GM10248 (cell line): ENCODE measurements around the gene COL1A1.

ENCODE experiments used
- CTCF ChIA-PET: fragments of 300-600 bp; sonication (Branson Sonifier 250); formaldehyde crosslinking; extraction: SDS; loops from one replicate; lab custom pipeline; 2021; ENCODE audit warnings: antibody characterized with exemption; lab: Yijun Ruan, JAX
- POLR2A ChIA-PET: fragments of 350-650 bp; sonication (Branson Sonifier 250); formaldehyde crosslinking; extraction: SDS; loops from one replicate; lab custom pipeline; 2020; ENCODE audit warnings: antibody characterized with exemption; lab: Yijun Ruan, JAX
- DNase-seq: peaks from one replicate; pipeline ENCODE4 v3.0.0; 2012; ENCODE audit errors: extremely low spot score
- TF ChIP-seq, protein P1 (sequence below): IDR thresholded peaks from 2 replicates; pipeline ENCODE4 v1.5.1; 2012; ENCODE audit warnings: mild to moderate bottlenecking, low read depth; ENCODE audit errors: extremely low read depth, missing control alignments, control extremely low read depth

Gene COL1A1

DNA sequence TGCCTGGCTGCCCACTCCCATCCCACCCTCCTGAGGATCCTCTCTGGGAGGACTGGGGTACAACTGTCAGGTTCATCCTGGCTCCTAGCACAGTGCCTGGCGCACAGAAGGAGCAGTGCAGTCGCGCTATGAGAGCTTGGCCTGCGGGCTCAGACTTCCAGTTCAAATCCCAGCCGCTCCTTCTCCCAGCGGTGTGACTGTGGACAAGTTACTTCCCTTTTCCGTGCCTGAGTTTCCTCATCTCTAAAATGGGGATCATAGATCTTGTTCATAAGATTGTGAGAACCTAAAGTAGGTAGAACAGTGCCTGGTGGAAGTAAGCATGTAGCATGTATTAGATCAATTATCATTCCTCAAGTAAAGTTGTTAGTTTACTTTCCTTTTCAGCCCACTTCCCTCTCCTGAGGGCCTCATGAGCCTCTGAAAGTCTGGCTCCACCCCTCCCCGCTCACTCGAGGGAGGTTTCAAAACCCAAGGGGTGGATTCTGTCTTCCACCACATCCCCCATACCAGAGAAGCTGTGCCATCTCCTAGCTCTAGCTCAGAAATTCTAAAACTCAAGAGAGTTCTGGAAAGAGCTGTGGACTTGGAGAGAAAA is 19.9 kb upstream of the COL1A1 start:
- CTCF ChIA-PET, result interaction anchor here (1.0 to 15.2 kb wide), 4 partner anchors 8 to 49 kb away, joined by 3 to 196 read pairs (median 8); partner anchors contain the start of gene COL1A1
- TF ChIP-seq, protein P1, sequence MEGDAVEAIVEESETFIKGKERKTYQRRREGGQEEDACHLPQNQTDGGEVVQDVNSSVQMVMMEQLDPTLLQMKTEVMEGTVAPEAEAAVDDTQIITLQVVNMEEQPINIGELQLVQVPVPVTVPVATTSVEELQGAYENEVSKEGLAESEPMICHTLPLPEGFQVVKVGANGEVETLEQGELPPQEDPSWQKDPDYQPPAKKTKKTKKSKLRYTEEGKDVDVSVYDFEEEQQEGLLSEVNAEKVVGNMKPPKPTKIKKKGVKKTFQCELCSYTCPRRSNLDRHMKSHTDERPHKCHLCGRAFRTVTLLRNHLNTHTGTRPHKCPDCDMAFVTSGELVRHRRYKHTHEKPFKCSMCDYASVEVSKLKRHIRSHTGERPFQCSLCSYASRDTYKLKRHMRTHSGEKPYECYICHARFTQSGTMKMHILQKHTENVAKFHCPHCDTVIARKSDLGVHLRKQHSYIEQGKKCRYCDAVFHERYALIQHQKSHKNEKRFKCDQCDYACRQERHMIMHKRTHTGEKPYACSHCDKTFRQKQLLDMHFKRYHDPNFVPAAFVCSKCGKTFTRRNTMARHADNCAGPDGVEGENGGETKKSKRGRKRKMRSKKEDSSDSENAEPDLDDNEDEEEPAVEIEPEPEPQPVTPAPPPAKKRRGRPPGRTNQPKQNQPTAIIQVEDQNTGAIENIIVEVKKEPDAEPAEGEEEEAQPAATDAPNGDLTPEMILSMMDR, result no peak
- POLR2A ChIA-PET, result no interaction called here
- peak; percentile 35 for DNase-seq

DNA sequence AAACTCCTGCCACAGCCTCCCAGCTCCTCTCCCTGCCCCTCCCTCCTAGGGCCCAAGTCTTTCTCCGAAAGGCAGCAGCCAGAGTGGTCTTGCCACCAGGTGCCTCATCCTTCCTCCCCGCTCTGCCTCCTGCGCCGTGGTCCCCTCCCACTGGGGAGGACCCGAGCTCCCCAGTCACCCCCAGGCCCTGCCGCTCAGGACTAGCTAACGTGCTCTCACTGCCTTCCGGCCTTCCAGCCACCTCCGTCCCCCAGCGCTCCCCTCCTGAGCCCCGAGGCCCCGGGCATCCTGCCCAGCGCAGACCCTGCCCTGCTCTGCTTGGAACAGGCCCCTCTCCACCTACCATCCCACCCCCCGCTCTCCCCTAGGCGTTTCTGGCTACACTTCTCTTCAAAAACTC is 19.4 kb upstream of the COL1A1 start:
- TF ChIP-seq, protein P1, result no peak
- CTCF ChIA-PET, result interaction anchor here (15.2 kb wide), 1 partner anchor 19 kb away, joined by 196 read pairs; the partner anchor contains the start of gene COL1A1
- POLR2A ChIA-PET, result no interaction called here
- DNase-seq, result no peak

DNA sequence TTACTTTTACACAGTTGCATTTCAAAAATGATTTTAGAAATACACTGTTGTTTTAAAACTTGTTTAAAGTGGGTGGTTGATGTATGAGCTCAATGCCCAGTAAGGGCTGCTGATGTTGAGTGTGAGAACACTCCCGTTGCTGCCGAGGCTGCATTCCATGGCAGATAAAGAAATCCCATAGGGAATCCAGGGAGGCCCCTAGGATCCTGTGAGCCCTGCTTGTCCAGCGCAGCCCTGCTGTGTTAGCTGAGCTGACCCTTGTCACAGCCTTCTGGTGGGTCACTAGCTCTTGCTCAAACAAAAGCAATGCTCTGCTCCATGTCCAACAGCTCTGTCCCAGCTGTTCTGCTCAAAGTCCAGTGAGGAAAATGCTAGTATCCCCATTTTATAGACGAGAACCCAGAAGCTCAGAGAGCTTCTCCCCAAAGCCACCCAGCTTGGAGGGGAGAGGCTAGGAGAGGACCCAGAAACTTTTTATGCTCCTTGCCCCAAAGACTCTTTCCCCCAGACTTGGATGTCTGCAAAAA is 18.6 kb upstream of the COL1A1 start:
- CTCF ChIA-PET, result interaction anchor here (1.0 to 15.2 kb wide), 4 partner anchors 18 to 77 kb away, joined by 3 to 196 read pairs (median 4); partner anchors contain the start of gene COL1A1
- DNase-seq, result no peak
- TF ChIP-seq, protein P1, result no peak
- POLR2A ChIA-PET, result no interaction called here

DNA sequence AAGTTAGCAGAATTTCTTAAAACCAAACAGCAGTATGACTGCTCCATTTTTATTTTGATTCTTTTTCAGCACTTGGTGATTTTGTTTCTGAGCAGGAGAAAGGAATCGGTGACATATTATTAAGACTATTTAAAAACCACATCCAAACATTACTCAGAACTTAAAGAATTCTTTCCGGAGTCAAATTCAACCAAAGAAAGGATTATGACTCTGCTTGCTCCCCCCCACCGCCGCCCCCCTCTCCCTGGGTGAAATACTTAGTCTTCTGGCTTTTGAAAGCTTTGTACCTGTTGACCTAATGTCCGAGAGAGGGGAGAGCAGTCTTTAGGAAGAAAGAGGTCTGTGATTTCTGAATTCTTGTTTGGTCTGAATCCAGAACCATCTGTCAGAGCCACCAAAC is 17.9 kb upstream of the COL1A1 start:
- TF ChIP-seq, protein P1, result no peak
- CTCF ChIA-PET, result interaction anchor here (1.0 to 15.2 kb wide), 4 partner anchors 17 to 78 kb away, joined by 3 to 196 read pairs (median 4); partner anchors contain the start of gene COL1A1
- no peak for DNase-seq
- POLR2A ChIA-PET, result no interaction called here

DNA sequence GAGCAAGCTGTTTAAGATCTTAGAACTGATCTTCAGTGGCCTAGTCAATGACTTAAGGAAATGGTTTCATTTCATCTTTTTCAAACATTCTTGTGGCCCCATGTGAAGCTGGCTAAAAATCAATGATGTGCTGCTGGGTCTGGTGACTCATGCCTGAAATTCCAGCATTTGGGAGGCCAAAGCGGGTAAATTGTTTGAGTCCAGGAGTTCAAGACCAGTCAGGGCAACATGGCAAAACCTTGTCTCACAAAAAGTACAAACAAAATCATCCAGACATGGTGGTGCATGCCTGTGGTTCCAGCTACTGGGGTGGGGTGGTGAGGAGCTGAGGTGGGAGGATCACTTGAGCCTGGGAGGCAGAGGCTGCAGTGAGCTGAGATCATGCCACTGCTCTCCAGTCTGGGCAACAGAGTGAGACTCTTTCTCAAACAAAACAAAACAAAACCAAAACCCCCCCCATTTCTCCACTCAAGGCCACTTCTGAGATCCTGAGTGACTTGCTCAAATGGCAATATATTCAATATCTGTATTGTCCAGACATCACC is 17.4 kb upstream of the COL1A1 start:
- TF ChIP-seq, protein P1, result no peak
- DNase-seq, result peak; percentile 24
- CTCF ChIA-PET, result interaction anchor here (0.9 to 15.2 kb wide), 3 partner anchors 17 to 49 kb away, joined by 3 to 196 read pairs (median 5); partner anchors contain the start of gene COL1A1
- POLR2A ChIA-PET, result no interaction called here

DNA sequence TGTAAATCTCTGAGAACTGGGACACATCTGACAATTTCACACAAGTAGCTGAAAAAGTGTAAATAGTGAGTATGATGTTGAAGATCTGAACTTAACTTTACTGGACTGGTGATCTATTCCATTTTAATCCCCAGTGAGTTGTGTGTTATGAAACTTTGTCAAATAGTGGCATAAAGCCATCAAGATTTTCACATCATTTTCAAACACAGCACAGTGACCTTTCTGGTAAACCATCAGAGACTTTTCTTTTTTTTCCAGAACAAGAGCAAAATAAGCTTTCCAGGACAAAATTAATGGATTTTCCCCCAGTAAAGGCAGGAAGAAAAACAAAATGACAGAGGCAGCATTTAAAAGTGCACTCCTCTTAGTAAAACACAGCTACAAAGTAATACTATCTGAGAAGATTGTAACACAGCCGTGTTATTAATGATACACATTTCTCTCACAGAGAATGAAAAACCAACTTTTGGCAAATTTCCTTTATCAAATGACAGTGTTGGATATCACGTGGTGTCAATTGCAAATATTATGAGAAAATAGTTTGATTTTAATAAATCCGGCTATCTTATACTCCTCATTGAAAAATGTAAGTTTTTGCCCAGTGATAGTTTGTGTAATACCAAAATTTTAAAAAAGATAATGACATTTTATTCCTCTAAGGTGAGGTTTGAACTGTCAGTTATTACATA is 16.8 kb upstream of the COL1A1 start:
- DNase-seq, result no peak
- CTCF ChIA-PET, result interaction anchor here (0.9 to 15.2 kb wide), 6 partner anchors 16 to 98 kb away, joined by 3 to 196 read pairs (median 6); partner anchors contain the start of gene COL1A1
- TF ChIP-seq, protein P1, result no peak
- POLR2A ChIA-PET, result no interaction called here
